ENCODE results near the gene SMIM29. TPM values are rescaled to one million over a fixed set of nuclear protein-coding genes. Genes with fewer than 3 reads are reported as not detected.

Gene SMIM29
- total and polyA plus RNA-seq, 10 of the 15 experiments (the other 5 are each of a cell fraction or from before 2014, with no cell fraction given) = 7.1 to 30.0 (median 16.2) TPM

DNA sequence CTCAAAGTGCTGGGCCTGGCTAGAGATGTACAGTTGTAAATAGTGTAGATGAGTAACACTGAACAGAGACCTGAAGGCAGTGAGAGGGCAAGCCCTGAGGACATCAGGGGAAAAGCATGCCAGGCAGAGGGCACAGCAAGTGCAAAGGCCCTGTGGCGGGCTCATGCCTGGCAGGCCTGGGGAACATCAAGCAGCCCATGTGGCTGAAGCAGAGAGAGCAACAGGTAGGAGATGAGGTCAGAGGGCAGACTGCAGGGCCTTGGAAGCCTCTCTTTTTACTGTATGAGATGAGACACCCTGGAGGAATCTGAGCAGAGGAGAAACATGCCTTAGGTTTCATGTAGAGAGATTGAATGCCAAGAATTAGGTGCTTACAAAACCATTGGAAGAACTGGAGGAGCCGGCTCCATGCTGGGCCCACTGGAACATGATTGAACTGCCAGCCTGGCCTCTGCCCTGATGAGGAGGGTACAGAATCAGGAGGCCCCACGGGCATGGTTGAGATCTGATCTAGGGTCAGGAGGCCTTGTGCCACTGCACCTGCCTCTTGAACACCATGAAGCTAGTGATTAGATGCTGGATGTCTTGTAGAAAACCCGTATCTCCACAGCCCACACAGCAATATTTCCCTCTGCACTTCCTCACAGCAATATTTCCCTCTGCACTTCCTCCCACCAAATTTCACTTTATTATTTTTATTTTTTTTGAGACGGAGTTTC lies 18.0 kb downstream of the SMIM29 start:
- Histone ChIP-seq H3K79me2 (ENCODE audit: control insufficient read depth, insufficient read depth, low read length) (no peaks in the 10 kb centered on the region), H4K20me1 (ENCODE audit: control insufficient read depth, insufficient read depth) (no peaks in the 10 kb centered on the region), H3K9ac (ENCODE audit: control insufficient read depth, insufficient read depth, low read length) (no peak overlapping the region), H3K4me2 (ENCODE audit: control insufficient read depth, insufficient read depth) (no peak overlapping the region), H3K4me1 (ENCODE audit: control insufficient read depth, insufficient read depth, low read length) (peaks cover 27% of the 10 kb centered on the region), H3K27ac (ENCODE audit: control insufficient read depth, insufficient read depth) (no peak overlapping the region), H3K9me3 (replicated peaks; ENCODE audit: control insufficient read depth, insufficient read depth, low read length) (no peaks in the 10 kb centered on the region), H3K27me3 (replicated peaks in 1 of 2; ENCODE audit: control insufficient read depth in 2 of 2, insufficient read depth in 2 of 2, low read length in 1 of 2) (no peaks in the 10 kb centered on the region), H2AFZ (ENCODE audit: control insufficient read depth, low read depth, low read length) (no peak overlapping the region), H3K4me3 (no peak overlapping the region), H3K36me3 (ENCODE audit: control insufficient read depth in 2 of 2, insufficient read depth in 2 of 2, low read length in 1 of 2) (no peaks in the 10 kb centered on the region)
- FAIRE-seq = no peak
- 69% methylated on average over 5 of the region's 5 CpGs for WGBS (ENCODE audit: insufficient coverage, insufficient replicate concordance, low lambda C conversion rate, missing lambda C conversion rate)
- no TSS peak for BruUV-seq (replicated peaks)
- ATAC-seq = no peak
- TF ChIP-seq DPF2 (IDR thresholded peaks at IDR 0.05) (no peak), RFX5 (IDR thresholded peaks at IDR 0.05; ENCODE audit: low read depth, low read length) (no peak), ZNF217 (IDR thresholded peaks at IDR 0.05) (no peak), ZNF384 (IDR thresholded peaks at IDR 0.05; ENCODE audit: borderline replicate concordance, low read depth, low read length) (no peak), RB1 (IDR thresholded peaks at IDR 0.05; ENCODE audit: borderline replicate concordance) (no peak), ZNF274 (IDR thresholded peaks at IDR 0.05; ENCODE audit: insufficient read depth, insufficient read length) (no peak), ATF7 (IDR thresholded peaks at IDR 0.05; ENCODE audit: low read depth) (no peak)
- TF ChIP-seq, protein P1, sequence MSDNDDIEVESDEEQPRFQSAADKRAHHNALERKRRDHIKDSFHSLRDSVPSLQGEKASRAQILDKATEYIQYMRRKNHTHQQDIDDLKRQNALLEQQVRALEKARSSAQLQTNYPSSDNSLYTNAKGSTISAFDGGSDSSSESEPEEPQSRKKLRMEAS (IDR thresholded peaks at IDR 0.05; ENCODE audit: low read depth, low read length) = no peak
- TF ChIP-seq, protein P2, sequence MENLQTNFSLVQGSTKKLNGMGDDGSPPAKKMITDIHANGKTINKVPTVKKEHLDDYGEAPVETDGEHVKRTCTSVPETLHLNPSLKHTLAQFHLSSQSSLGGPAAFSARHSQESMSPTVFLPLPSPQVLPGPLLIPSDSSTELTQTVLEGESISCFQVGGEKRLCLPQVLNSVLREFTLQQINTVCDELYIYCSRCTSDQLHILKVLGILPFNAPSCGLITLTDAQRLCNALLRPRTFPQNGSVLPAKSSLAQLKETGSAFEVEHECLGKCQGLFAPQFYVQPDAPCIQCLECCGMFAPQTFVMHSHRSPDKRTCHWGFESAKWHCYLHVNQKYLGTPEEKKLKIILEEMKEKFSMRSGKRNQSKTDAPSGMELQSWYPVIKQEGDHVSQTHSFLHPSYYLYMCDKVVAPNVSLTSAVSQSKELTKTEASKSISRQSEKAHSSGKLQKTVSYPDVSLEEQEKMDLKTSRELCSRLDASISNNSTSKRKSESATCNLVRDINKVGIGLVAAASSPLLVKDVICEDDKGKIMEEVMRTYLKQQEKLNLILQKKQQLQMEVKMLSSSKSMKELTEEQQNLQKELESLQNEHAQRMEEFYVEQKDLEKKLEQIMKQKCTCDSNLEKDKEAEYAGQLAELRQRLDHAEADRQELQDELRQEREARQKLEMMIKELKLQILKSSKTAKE (IDR thresholded peaks at IDR 0.05; ENCODE audit: low read depth, poor library complexity, severe bottlenecking) = no peak
- TF ChIP-seq, protein P3, sequence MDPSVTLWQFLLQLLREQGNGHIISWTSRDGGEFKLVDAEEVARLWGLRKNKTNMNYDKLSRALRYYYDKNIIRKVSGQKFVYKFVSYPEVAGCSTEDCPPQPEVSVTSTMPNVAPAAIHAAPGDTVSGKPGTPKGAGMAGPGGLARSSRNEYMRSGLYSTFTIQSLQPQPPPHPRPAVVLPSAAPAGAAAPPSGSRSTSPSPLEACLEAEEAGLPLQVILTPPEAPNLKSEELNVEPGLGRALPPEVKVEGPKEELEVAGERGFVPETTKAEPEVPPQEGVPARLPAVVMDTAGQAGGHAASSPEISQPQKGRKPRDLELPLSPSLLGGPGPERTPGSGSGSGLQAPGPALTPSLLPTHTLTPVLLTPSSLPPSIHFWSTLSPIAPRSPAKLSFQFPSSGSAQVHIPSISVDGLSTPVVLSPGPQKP (IDR thresholded peaks at IDR 0.05; ENCODE audit: low read depth, low read length) = no peak
- TF ChIP-seq, protein P4, sequence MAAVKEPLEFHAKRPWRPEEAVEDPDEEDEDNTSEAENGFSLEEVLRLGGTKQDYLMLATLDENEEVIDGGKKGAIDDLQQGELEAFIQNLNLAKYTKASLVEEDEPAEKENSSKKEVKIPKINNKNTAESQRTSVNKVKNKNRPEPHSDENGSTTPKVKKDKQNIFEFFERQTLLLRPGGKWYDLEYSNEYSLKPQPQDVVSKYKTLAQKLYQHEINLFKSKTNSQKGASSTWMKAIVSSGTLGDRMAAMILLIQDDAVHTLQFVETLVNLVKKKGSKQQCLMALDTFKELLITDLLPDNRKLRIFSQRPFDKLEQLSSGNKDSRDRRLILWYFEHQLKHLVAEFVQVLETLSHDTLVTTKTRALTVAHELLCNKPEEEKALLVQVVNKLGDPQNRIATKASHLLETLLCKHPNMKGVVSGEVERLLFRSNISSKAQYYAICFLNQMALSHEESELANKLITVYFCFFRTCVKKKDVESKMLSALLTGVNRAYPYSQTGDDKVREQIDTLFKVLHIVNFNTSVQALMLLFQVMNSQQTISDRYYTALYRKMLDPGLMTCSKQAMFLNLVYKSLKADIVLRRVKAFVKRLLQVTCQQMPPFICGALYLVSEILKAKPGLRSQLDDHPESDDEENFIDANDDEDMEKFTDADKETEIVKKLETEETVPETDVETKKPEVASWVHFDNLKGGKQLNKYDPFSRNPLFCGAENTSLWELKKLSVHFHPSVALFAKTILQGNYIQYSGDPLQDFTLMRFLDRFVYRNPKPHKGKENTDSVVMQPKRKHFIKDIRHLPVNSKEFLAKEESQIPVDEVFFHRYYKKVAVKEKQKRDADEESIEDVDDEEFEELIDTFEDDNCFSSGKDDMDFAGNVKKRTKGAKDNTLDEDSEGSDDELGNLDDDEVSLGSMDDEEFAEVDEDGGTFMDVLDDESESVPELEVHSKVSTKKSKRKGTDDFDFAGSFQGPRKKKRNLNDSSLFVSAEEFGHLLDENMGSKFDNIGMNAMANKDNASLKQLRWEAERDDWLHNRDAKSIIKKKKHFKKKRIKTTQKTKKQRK (IDR thresholded peaks at IDR 0.05; ENCODE audit: low read depth, low read length) = no peak
- SMC1A ChIA-PET (ENCODE audit: uncharacterized antibody, unreplicated experiment) = no interaction called here
- no peak for DNase-seq (ENCODE audit: low read depth, low spot score)
- CTCF ChIA-PET = no interaction called here
- in situ Hi-C loops (cut with MboI) (loop anchor here (25.0 kb wide), 1 partner anchor 381 kb away; no protein-coding TSS in a partner anchor), intact Hi-C loops (cut with micrococcal nuclease; ENCODE audit: unreplicated experiment) (no loop called here)
- RAD21 ChIA-PET (ENCODE audit: unreplicated experiment) = no interaction called here
- POLR2A ChIA-PET = interaction anchor here (0.6 to 2.1 kb wide), 2 partner anchors 11 to 1259 kb away, joined by 3 to 7 read pairs; no protein-coding TSS in a partner anchor
